Ectodermal cell (in vitro differentiated cells): Measurements from ENCODE around the gene IGFBP2.

Source experiments
- H3K27ac ChIP-seq: 2 replicates; pipeline ENCODE4 v1.7.0; 2013; ENCODE audit warnings: mild to moderate bottlenecking, low read depth, low read length; ENCODE audit not compliant: insufficient read depth, poor library complexity, severe bottlenecking
- H3K27me3 ChIP-seq: 2 replicates; pipeline ENCODE4 v1.7.0; 2013; ENCODE audit warnings: mild to moderate bottlenecking, low read length; ENCODE audit not compliant: insufficient read depth, control insufficient read depth, poor library complexity, severe bottlenecking
- H3K36me3 ChIP-seq: one replicate; pipeline ENCODE4 v1.7.0; 2013; ENCODE audit warnings: low read length; ENCODE audit not compliant: control insufficient read depth, insufficient read depth
- H3K4me1 ChIP-seq: one replicate; pipeline ENCODE4 v1.7.0; 2013; ENCODE audit warnings: low read length; ENCODE audit not compliant: control insufficient read depth, insufficient read depth
- H3K4me3 ChIP-seq: 2 replicates; pipeline ENCODE4 v1.7.0; 2013; ENCODE audit warnings: low read depth, low read length, control low read depth; ENCODE audit not compliant: insufficient read depth
- H3K9me3 ChIP-seq: 2 replicates; pipeline ENCODE4 v1.7.0; 2013; ENCODE audit warnings: mild to moderate bottlenecking, low read length, moderate library complexity; ENCODE audit not compliant: control insufficient read depth
- WGBS, 2 experiments: methylation state at CpG; one replicate each; pipeline ENCODE4 v1.1.7; 2013; ENCODE audit warnings: missing lambda C conversion rate in 2 of 2; 5-methylcytosine and 5-hydroxymethylcytosine counted together

The IGFBP2 gene

GRCh38 chr2:216661051-216661450 is 27.8 kb downstream of the IGFBP2 start:
- 95 to 97% methylated on average over 5 of the region's 5 CpGs for WGBS, 2 experiments
- Histone ChIP-seq H3K27ac (no peak overlapping the region), H3K27me3 (no peaks in the 10 kb centered on the region), H3K9me3 (no peaks in the 10 kb centered on the region), H3K4me3 (no peak overlapping the region), H3K4me1 (peaks cover 30% of the 10 kb centered on the region), H3K36me3 (peaks cover 65% of the 10 kb centered on the region)

GRCh38 chr2:216661639-216662375 is 28.6 kb downstream of the IGFBP2 start:
- H3K27me3 ChIP-seq, result no peaks in the 10 kb centered on the region
- no peaks in the 10 kb centered on the region for H3K9me3 ChIP-seq
- no peak overlapping the region for H3K4me3 ChIP-seq
- H3K4me1 ChIP-seq, result peaks cover 27% of the 10 kb centered on the region
- 94 to 95% methylated on average over 20 of the region's 20 CpGs for WGBS, 2 experiments
- H3K27ac ChIP-seq, result no peak overlapping the region
- H3K36me3 ChIP-seq, result peaks cover 58% of the 10 kb centered on the region

- no peaks in the 10 kb centered on the region for H3K27me3 ChIP-seq
- H3K9me3 ChIP-seq, result no peaks in the 10 kb centered on the region
- H3K27ac ChIP-seq, result no peak overlapping the region
- peaks cover 16% of the 10 kb centered on the region for H3K4me1 ChIP-seq
- 97 to 100% methylated on average over 1 of the region's 1 CpG for WGBS, 2 experiments
- H3K36me3 ChIP-seq, result peaks cover 55% of the 10 kb centered on the region
- H3K4me3 ChIP-seq, result no peak overlapping the region
Measured at GRCh38 chr2:216663106-216663505, 29.9 kb downstream of the IGFBP2 start.

GRCh38 chr2:216663846-216664245 is 30.6 kb downstream of the IGFBP2 start:
- H3K27me3 ChIP-seq, result no peaks in the 10 kb centered on the region
- H3K4me1 ChIP-seq, result peaks cover 15% of the 10 kb centered on the region
- WGBS, 2 experiments, result 95% methylated on average over 18 of the region's 18 CpGs
- H3K27ac ChIP-seq, result no peak overlapping the region
- peaks cover 52% of the 10 kb centered on the region for H3K36me3 ChIP-seq
- H3K9me3 ChIP-seq, result no peaks in the 10 kb centered on the region
- H3K4me3 ChIP-seq, result no peak overlapping the region

GRCh38 chr2:216664593-216665034 is 31.4 kb downstream of the IGFBP2 start:
- Histone ChIP-seq H3K27ac (no peak overlapping the region), H3K9me3 (no peaks in the 10 kb centered on the region), H3K4me1 (peaks cover 15% of the 10 kb centered on the region), H3K36me3 (peaks cover 45% of the 10 kb centered on the region), H3K27me3 (no peaks in the 10 kb centered on the region), H3K4me3 (no peak overlapping the region)
- 86 to 89% methylated on average over 6 of the region's 6 CpGs for WGBS, 2 experiments

- no peaks in the 10 kb centered on the region for H3K9me3 ChIP-seq
- H3K27ac ChIP-seq, result no peak overlapping the region
- no peak overlapping the region for H3K4me3 ChIP-seq
- peaks cover 15% of the 10 kb centered on the region for H3K4me1 ChIP-seq
- H3K27me3 ChIP-seq, result no peaks in the 10 kb centered on the region
- H3K36me3 ChIP-seq, result peaks cover 40% of the 10 kb centered on the region
- WGBS, 2 experiments, result 85 to 88% methylated on average over 7 of the region's 7 CpGs
Measured at GRCh38 chr2:216665242-216665641, 32.0 kb downstream of the IGFBP2 start.

- Histone ChIP-seq H3K9me3 (no peaks in the 10 kb centered on the region), H3K4me3 (no peak overlapping the region), H3K36me3 (peaks cover 35% of the 10 kb centered on the region), H3K4me1 (peaks cover 15% of the 10 kb centered on the region), H3K27ac (no peak overlapping the region), H3K27me3 (no peaks in the 10 kb centered on the region)
- 15% methylated on average over 12 of the region's 12 CpGs for WGBS, 2 experiments
Measured at GRCh38 chr2:216665717-216666116, 32.5 kb downstream of the IGFBP2 start.

- Histone ChIP-seq H3K4me1 (peaks cover 15% of the 10 kb centered on the region), H3K27me3 (no peaks in the 10 kb centered on the region), H3K27ac (no peak overlapping the region), H3K4me3 (no peak overlapping the region), H3K36me3 (peaks cover 26% of the 10 kb centered on the region), H3K9me3 (no peaks in the 10 kb centered on the region)
- WGBS, 2 experiments, result 28 to 29% methylated on average over 9 of the region's 9 CpGs
Measured at GRCh38 chr2:216666461-216667233, 33.4 kb downstream of the IGFBP2 start.

GRCh38 chr2:216670266-216671080 is 37.3 kb downstream of the IGFBP2 start:
- Histone ChIP-seq H3K4me3 (no peak overlapping the region), H3K27me3 (no peaks in the 10 kb centered on the region), H3K27ac (no peak overlapping the region), H3K36me3 (peaks cover 8% of the 10 kb centered on the region), H3K9me3 (no peaks in the 10 kb centered on the region), H3K4me1 (peaks cover 9% of the 10 kb centered on the region)
- 92 to 93% methylated on average over 17 of the region's 17 CpGs for WGBS, 2 experiments

- H3K9me3 ChIP-seq, result no peaks in the 10 kb centered on the region
- H3K36me3 ChIP-seq, result peaks cover 12% of the 10 kb centered on the region
- 94% methylated on average over 11 of the region's 11 CpGs for WGBS, 2 experiments
- peaks cover 4% of the 10 kb centered on the region for H3K4me1 ChIP-seq
- no peak overlapping the region for H3K4me3 ChIP-seq
- no peak overlapping the region for H3K27ac ChIP-seq
- no peaks in the 10 kb centered on the region for H3K27me3 ChIP-seq
Measured at GRCh38 chr2:216671081-216671411, 37.8 kb downstream of the IGFBP2 start.
